Measurements from ENCODE around the gene MBNL2. TPM values are rescaled to one million over a fixed set of nuclear protein-coding genes. Genes with fewer than 3 reads are reported as not detected.
A peak's percentile ranks its signal among the peaks of the same experiment; 100 is the strongest.

The MBNL2 gene
- total and polyA plus RNA-seq, 2 of the 13 experiments (the other 11 are each of a cell fraction or from before 2014, with no cell fraction given): 30.8 to 59.0 TPM

DNA sequence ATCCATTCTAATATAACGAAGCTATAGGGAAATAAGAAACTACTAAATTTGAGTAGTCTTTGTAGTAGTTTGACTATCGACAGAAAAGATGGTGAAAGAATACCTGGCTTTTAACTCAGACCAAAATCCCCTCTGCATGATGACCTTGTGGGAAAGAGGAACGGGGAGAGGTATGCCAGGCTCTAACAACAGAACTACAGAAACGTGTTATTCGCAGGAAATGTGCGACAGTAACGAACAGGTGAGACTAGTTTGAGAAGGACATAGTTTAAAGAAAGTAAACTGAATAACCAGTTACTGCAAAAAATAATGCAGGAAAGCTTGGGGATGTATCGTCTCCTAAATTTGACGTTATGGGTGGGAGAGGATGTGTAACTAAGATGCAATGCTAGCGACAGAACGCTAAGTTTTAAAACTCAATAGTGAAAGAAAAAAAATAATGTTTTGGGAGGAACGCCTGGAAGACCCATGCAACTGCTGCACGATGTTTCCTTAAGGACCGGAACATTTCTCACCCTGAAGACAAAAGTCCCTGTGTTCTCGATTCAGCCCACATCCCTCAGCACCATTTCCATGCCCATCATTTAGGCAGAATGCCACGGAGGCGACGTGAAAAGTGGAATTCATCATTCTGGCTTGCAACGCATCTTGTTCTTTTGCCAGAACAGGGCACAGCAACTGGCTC, 210.2 kb downstream of the MBNL2 start (continued):
- TF ChIP-seq ZNF44 (CRISPR knock-in tag; IDR thresholded peaks at IDR 0.05) (0 out of 2 replicates have a peak, but pooled peaks have one; percentile 20), ZNF20 (CRISPR knock-in tag; IDR thresholded peaks at IDR 0.05) (no peak), ZNF781 (CRISPR knock-in tag; IDR thresholded peaks at IDR 0.05; ENCODE audit: borderline replicate concordance, not compliant biosample characterization) (peak; percentile 3), TEAD2 (CRISPR knock-in tag; IDR thresholded peaks at IDR 0.05) (no peak), CHCHD3 (CRISPR knock-in tag; IDR thresholded peaks at IDR 0.05) (no peak), ERF (CRISPR knock-in tag; IDR thresholded peaks at IDR 0.05) (no peak; the same call in 1 of the 2 replicates), ZNF839 (CRISPR knock-in tag; IDR thresholded peaks at IDR 0.05; ENCODE audit: borderline replicate concordance) (no peak), IKZF1 (IDR thresholded peaks at IDR 0.05) (no peak), PLRG1 (conservative IDR thresholded peaks at IDR 0.05) (no peak), SMYD3 (CRISPR knock-in tag; IDR thresholded peaks at IDR 0.05) (0 out of 2 replicates have a peak, but pooled peaks have one; percentile 9), ETV5 (CRISPR knock-in tag; IDR thresholded peaks at IDR 0.05; ENCODE audit: borderline replicate concordance) (no peak), FOXC1 (CRISPR knock-in tag; IDR thresholded peaks at IDR 0.05; ENCODE audit: borderline replicate concordance) (0 out of 2 replicates have a peak, but pooled peaks have one; percentile 27), KMT2B (CRISPR knock-in tag; IDR thresholded peaks at IDR 0.05) (no peak), SMARCE1 (IDR thresholded peaks at IDR 0.05; ENCODE audit: borderline replicate concordance) (no peak)
- TF ChIP-seq, protein P1, sequence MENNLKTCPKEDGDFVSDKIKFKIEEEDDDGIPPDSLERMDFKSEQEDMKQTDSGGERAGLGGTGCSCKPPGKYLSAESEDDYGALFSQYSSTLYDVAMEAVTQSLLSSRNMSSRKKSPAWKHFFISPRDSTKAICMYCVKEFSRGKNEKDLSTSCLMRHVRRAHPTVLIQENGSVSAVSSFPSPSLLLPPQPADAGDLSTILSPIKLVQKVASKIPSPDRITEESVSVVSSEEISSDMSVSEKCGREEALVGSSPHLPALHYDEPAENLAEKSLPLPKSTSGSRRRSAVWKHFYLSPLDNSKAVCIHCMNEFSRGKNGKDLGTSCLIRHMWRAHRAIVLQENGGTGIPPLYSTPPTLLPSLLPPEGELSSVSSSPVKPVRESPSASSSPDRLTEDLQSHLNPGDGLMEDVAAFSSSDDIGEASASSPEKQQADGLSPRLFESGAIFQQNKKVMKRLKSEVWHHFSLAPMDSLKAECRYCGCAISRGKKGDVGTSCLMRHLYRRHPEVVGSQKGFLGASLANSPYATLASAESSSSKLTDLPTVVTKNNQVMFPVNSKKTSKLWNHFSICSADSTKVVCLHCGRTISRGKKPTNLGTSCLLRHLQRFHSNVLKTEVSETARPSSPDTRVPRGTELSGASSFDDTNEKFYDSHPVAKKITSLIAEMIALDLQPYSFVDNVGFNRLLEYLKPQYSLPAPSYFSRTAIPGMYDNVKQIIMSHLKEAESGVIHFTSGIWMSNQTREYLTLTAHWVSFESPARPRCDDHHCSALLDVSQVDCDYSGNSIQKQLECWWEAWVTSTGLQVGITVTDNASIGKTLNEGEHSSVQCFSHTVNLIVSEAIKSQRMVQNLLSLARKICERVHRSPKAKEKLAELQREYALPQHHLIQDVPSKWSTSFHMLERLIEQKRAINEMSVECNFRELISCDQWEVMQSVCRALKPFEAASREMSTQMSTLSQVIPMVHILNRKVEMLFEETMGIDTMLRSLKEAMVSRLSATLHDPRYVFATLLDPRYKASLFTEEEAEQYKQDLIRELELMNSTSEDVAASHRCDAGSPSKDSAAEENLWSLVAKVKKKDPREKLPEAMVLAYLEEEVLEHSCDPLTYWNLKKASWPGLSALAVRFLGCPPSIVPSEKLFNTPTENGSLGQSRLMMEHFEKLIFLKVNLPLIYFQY (CRISPR knock-in tag; IDR thresholded peaks at IDR 0.05; ENCODE audit: borderline replicate concordance): no peak
- TF ChIP-seq, protein P2, sequence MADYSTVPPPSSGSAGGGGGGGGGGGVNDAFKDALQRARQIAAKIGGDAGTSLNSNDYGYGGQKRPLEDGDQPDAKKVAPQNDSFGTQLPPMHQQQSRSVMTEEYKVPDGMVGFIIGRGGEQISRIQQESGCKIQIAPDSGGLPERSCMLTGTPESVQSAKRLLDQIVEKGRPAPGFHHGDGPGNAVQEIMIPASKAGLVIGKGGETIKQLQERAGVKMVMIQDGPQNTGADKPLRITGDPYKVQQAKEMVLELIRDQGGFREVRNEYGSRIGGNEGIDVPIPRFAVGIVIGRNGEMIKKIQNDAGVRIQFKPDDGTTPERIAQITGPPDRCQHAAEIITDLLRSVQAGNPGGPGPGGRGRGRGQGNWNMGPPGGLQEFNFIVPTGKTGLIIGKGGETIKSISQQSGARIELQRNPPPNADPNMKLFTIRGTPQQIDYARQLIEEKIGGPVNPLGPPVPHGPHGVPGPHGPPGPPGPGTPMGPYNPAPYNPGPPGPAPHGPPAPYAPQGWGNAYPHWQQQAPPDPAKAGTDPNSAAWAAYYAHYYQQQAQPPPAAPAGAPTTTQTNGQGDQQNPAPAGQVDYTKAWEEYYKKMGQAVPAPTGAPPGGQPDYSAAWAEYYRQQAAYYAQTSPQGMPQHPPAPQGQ (CRISPR knock-in tag; IDR thresholded peaks at IDR 0.05; ENCODE audit: borderline replicate concordance): 0 out of 2 replicates have a peak, but pooled peaks have one; percentile 39
- TF ChIP-seq, protein P3, sequence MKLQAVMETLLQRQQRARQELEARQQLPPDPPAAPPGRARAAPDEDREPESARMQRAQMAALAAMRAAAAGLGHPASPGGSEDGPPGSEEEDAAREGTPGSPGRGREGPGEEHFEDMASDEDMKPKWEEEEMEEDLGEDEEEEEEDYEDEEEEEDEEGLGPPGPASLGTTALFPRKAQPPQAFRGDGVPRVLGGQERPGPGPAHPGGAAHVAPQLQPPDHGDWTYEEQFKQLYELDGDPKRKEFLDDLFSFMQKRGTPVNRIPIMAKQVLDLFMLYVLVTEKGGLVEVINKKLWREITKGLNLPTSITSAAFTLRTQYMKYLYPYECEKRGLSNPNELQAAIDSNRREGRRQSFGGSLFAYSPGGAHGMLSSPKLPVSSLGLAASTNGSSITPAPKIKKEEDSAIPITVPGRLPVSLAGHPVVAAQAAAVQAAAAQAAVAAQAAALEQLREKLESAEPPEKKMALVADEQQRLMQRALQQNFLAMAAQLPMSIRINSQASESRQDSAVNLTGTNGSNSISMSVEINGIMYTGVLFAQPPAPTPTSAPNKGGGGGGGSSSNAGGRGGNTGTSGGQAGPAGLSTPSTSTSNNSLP (IDR thresholded peaks at IDR 0.05; ENCODE audit: low read depth, low read length): no peak
